Stimulated activated naive CD4-positive, alpha-beta T cell (primary cell): ENCODE data around the gene IL12RB2.

Experiments used
- DNase-seq, 6 experiments: peaks; one replicate each; lab custom pipeline; 2025; lab: John Stamatoyannopoulos, UW

The IL12RB2 gene

DNA sequence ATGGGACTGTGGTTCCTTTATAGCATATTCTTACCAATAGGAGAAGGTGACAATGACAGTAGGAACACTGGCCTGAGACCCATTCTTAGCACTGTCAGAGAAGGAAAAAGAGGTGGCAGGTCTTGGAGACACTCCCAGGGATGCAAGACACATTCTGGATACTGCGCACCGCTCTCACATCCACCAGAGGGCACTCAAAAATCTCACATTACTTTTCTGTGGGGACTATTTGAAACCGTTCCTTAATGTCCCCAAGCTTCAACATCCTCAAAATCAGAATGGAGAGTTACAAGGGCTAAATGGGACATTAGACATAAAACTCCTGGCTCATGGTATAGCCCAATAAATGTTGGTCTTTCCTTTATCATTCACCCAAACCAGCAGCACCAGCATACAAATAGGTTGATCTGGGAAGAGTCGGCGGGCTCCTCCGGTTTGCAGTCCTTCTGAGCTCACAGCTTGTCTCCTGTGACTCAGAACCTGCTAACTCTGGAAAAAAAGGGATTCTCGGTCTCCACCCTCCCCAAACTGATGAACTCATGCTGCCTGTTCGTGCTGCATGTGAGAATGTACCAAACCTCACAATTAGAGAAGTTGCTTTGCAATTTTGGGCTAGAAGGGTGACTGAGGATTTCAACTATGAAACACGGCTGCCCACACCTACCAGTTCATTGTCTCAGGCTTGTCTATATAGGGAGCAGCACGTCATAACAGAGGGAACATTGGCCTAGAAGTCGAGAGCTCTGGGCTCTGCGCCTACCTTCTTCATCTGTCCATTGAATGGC is 40.2 kb downstream of the IL12RB2 start:
- DNase-seq, result no peak

DNA sequence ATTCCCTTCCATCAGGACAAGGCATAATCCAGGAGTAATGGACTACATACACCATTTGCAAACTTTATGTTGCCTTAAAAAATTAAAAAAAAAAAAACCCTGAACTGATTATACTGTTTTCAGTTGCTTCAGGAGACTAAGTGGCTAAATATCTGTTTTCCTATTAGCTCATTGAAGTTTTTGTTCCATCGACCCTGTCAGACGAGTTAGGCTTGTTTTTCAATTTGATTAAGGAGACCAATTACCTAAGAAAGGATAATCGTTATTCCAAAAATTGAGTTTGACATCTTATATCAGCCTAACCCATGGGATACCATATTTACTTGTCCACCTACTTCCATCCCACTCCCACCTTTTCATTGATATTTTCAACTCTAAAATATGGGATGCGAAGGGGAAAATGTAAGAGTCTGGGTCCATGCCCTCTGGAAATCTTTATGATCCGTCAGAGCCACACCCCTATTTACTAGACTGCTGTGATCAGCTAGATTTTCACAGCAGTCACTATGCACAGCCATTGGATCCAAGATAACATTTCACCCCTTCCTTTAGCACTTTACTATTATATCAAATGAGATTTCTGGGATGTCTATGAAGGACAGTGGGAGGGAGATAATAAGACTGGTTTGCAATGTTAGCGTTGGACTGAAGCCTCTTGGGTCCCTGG is 41.0 kb downstream of the IL12RB2 start:
- no peak for DNase-seq

DNA sequence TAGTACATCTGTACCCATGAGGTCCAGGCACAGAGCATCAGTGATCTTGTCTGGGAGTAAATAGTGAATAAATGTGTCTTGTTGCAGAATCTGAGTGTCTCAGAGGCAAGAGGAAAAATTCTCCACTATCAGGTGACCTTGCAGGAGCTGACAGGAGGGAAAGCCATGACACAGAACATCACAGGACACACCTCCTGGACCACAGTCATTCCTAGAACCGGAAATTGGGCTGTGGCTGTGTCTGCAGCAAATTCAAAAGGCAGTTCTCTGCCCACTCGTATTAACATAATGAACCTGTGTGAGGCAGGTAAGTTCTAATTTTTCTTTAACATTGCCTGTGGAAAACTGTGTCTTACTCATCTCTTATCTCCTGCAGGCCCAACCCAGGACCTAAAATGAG is 43.1 kb downstream of the IL12RB2 start:
- no peak for DNase-seq

DNA sequence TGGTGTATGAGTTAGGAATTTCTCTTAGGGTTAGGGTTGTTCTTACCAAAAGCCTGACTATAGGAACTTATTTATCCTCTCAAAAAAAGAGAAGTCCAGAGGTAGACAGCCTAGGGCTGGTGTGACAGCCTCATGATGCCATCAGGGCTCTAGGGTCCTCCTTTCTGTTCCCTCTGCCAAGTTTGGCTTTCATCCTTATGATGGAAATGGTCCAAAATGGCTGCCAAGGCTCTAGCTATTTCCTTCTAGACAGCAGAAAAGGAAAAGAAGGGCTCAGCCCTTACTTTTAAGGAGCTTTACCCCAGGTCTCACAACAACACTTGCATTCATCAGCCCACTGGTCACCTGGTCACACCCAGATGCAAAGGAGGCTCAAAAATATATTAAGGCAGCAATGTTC is 44.5 kb downstream of the IL12RB2 start:
- no peak for DNase-seq

DNA sequence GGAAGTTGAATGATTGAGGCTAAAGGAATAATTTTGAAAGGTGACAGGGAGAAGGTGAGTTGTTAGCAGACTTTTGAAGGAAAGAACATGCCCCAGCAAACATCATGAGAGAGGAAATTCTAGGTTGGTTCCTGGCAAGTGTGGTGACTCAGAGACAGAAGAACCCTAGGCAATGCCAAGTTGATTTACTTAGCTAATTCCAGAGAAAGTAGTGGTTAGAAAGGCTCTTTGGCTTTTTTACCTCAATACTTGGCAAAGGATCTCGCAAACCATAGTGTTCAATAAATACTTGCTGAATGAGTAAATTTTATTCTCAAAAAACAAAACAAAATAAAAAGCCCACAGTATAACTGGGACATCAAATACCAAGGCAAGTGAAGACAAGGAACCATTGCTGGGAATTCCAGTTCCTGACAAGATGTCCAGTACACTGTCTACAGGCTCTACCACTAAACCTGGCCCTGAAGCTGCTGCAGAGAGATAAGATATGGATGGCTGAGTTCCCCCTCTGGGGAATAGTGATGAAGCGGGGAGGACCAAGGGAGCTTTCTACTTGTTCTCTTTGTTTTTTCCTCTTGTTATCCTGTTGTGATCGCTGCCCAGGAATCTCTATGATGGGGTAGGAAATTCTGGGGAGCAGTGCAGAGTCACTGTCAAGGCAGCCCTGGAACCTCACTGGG is 48.2 kb downstream of the IL12RB2 start:
- DNase-seq, result no peak

- DNase-seq, result no peak
Measured at GRCh38 chr1:67359592-67359991, 51.9 kb downstream of the IL12RB2 start.

DNA sequence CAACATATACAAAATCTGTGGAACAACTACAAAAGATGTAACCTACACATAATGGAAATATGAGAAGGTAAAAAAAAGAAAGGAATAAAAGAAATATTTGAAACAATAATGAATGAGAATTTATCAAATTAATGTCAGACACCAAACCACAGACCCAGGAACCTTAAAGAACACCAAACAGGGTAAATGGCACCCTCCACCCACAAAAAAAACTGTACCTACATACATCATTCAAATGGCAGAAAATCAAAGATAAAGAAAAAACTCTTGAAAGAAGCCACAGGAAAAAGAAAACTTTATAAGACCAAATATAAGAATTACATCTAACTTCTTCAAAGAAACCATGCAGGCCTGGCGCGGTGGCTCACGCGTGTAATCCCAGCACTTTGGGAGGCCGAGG is 54.0 kb downstream of the IL12RB2 start:
- DNase-seq, result peak in 2 of 6 experiments; percentile 31 to 36

DNA sequence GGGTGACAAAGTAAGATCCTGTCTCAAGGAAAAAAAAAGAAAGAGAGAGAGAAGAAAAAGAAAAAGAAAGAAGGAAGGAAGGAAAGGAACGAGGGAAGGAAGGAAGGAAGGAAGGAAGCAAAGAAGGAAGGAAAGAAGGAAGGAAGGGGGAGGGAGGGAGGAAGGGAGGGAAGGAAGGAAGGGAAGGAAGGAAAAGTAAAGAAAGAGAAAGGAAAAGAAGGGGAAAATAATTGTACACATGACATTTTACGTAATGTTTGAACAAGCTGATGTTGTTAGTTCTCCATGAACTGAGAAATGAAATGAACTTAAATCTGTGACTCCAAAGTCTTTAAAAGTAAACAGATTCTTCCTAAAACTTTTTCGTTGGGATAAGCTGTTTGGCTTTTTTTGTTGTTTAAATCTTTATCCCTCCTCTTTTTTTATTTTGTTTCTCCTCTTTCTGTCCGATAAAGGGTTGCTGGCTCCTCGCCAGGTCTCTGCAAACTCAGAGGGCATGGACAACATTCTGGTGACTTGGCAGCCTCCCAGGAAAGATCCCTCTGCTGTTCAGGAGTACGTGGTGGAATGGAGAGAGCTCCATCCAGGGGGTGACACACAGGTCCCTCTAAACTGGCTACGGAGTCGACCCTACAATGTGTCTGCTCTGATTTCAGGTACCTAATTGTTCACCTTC is 59.8 kb downstream of the IL12RB2 start:
- no peak for DNase-seq

DNA sequence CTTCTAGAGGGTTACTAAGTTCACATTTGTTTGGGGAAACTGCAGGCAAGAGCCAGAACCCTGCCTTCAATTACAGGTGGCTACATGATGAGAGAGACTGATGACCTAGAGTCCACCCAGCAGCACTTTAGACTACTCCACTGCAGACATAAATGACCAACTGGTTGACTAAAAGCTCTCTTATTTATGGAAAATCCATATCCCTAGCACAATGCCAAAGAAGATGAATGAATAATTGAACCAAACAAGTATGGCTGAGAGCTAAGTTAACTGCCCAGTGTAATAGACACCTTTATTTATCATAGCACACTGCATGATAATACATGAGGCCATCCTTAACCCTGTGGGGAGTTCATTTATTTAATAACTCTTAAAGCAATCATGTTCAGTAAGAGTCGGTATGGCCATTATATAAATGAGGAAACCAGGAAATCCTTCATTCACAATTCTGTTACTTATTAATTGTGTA is 60.4 kb downstream of the IL12RB2 start:
- DNase-seq, result no peak

DNA sequence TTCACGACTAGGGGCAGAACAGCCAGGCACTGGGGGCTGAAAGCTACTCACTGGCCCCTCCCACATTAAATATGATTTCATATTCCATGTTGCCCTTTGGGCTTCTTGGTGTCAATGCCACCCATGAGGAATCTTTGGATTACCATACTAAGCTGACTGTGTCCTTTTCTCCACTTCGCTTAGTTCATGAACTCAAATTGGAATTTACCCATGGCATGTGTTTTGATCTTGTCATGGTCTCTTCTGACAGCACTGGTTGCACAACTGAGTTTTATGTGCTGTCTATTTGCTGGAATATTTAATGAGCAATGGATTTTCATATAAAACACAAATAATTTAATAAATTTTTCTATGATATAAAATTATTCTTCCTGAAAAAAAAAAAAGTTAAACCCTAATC is 63.4 kb downstream of the IL12RB2 start:
- no peak for DNase-seq

DNA sequence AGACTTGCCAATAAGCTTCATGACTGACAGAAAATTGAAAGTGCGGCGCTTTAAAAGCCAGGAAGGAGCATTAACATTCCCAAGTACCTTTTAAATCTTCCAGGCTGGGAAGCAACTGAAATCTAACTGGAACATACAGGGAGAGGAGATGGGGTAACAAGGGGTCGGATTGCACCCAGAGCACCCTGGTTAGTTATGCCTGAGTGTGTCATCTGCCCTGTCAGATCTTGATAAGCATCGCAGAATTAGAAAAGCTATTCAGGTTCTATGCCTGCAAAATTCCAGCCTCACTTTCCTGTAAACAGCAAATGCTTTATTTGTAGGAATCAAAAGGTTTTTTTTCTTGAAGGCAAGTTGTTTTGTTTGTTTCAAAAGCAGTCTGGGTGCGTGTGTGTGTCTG is 64.0 kb downstream of the IL12RB2 start:
- no peak for DNase-seq

DNA sequence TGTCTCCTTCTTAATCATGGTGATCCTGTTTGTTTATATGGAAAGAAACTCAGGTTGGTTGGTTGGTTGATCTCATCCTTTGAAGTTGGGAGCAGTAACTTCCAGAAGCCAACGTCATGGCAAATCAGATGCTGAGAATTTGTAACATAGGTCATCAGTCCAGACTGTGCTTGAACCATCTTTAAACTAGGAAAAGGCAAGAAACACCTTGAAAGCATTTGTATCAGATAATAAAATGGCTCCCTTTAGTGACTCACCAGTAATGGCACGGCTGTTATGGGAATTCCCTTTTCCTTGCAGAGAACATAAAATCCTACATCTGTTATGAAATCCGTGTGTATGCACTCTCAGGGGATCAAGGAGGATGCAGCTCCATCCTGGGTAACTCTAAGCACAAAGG is 64.5 kb downstream of the IL12RB2 start:
- no peak for DNase-seq

- no peak for DNase-seq
Measured at GRCh38 chr1:67372898-67373297, 65.2 kb downstream of the IL12RB2 start.

- no peak for DNase-seq
Measured at GRCh38 chr1:67376381-67376780, 68.7 kb downstream of the IL12RB2 start.

DNA sequence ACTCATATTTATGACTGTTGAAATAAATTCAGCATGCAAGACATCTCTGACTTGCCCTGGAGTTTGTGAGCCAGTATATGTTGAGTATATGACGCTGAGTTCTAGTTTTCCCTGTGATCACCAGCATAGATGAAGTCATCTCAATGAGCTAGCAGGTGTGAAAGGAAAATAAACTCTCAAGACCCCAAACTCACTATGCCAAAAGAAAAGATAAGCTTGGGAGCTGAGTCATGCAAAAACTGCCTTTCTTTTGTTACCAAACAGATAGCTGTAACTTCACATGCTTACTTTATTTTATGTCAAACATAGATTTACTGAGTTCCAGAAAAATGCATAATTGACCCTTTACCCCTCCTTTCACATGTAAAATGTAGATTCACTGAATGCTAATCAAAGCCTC is 69.6 kb downstream of the IL12RB2 start:
- DNase-seq, result no peak

GRCh38 chr1:67381154-67381553 is 73.5 kb downstream of the IL12RB2 start:
- no peak for DNase-seq

- no peak for DNase-seq
Measured at GRCh38 chr1:67382292-67382691, 74.6 kb downstream of the IL12RB2 start.

DNA sequence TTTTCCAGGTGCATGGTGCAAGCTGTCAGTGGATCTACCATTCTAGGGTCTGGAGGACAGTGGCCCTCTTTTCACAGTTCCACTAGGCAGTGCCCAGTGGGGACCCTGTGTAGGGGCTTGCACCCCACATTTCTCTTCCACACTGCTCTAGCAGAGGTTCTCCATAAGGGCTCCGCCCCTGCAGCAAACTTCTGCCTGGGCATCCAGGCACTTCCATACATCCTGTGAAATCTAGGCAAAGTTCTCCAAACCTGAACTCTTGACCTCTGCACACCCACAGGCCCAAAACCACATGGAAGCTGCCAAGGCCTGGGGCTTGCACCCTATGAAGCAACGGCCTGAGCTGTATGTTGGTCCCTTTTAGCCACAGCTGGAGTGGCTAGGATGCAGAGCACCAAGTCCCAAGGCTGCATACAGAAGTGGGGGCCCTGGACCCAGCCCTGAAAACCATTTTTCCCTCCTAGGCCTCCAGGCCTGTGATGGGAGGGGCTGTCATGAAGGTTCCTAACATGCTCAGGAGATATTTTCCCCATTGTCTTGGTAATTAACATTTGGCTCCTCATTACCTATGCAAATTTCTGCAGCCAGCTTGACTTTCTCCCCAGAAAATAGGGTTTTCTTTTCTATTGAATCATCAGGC is 76.4 kb downstream of the IL12RB2 start:
- DNase-seq, result no peak

DNA sequence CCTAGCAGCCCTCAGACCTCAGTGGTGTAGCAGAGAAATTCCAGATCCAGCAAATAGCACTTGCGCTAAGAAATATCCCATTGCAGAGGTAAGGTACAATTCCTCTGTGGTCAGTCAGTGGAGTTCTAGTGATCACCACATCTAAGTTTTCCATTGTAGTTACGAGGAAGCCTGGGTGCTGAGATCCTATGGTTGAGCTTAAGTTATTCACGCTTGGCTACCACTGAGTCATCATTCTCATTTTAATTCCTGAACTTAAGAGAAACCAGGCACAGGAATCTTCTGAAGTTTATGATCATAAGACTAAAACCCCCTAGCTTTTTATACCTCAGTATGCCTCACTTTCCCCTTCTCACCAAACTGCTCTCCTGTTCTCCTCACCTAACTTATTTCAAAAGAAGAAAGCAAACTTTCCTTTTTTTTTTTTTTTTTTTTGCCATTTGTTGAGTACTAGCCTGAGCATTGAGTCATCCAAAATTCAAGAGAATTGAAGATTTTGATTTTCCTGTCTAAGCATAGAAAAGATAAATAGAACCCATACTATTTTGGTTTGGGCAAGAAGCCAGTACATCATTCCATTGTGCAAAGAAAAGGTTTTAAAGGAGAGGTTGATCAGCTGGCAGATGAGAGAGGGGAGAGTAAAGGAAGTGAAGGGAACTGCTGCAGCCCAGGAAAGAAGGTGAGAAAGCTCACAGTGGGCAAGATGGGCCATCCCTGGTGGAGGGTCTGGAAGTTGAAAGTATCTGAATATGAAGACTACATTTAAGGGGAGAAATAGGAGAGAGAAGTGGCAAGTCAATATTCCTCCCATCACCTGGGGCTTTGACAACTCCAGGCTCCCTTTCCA is 82.6 kb downstream of the IL12RB2 start:
- no peak for DNase-seq

GRCh38 chr1:67393240-67393639 is 85.6 kb downstream of the IL12RB2 start:
- DNase-seq, result no peak

GRCh38 chr1:67393737-67394136 is 86.1 kb downstream of the IL12RB2 start:
- no peak for DNase-seq
